A673 (cell line): ENCODE results near the gene GRID2. TPM values are rescaled to one million over a fixed set of nuclear protein-coding genes. Genes with fewer than 3 reads are reported as not detected.

Source experiments
- BruUV-seq: library from RNA; stranded (reverse); fragments of 400-500 nt; replicated peaks from 2 replicates; lab custom pipeline; 2021; lab: Mats Ljungman, UMichigan
- CTCF ChIA-PET: fragments of 300-600 bp; sonication (Branson Sonifier 250); formaldehyde crosslinking; loops from one replicate; lab custom pipeline; 2022; ENCODE audit warnings: antibody characterized with exemption; lab: Charles Lee
- POLR2A ChIA-PET: fragments of 300-600 bp; sonication (Branson Sonifier 250); formaldehyde crosslinking; loops from one replicate; lab custom pipeline; 2022; ENCODE audit warnings: antibody characterized with exemption; ENCODE audit not compliant: low non-redundant PET; lab: Charles Lee
- DNase-seq: peaks from one replicate; pipeline ENCODE4 v3.0.0-alpha.2; 2015; ENCODE audit warnings: low spot score
- H3K27ac ChIP-seq: fragments of 200-600 bp; sonication (generic); 2 replicates; pipeline ENCODE4 v1.5.1; 2016; ENCODE audit warnings: mixed run types, low read depth, mild to moderate bottlenecking, mixed read lengths, antibody characterized with exemption, low read length; ENCODE audit not compliant: poor library complexity, severe bottlenecking
- H3K27me3 ChIP-seq: fragments of 200-600 bp; sonication (generic); replicated peaks from 2 replicates; pipeline ENCODE4 v1.6.1; 2017; ENCODE audit warnings: mixed run types, low read depth, mild to moderate bottlenecking, mixed read lengths, antibody characterized with exemption, low read length; ENCODE audit not compliant: insufficient read depth, poor library complexity
- H3K36me3 ChIP-seq: fragments of 200-600 bp; sonication (generic); 2 replicates; pipeline ENCODE4 v1.6.1; 2016; ENCODE audit warnings: mixed run types, mild to moderate bottlenecking, mixed read lengths, antibody characterized with exemption, low read length; ENCODE audit not compliant: insufficient read depth, poor library complexity, severe bottlenecking
- H3K4me1 ChIP-seq: fragments of 200-600 bp; sonication (generic); 2 replicates; pipeline ENCODE4 v1.6.1; 2017; ENCODE audit warnings: mixed run types, mild to moderate bottlenecking, mixed read lengths, antibody characterized with exemption, low read length; ENCODE audit not compliant: insufficient read depth, poor library complexity, severe bottlenecking
- H3K4me3 ChIP-seq: fragments of 200-600 bp; sonication (generic); 2 replicates; pipeline ENCODE4 v1.5.1; 2016; ENCODE audit warnings: low read depth, mixed run types, mild to moderate bottlenecking, mixed read lengths, low read length; ENCODE audit not compliant: poor library complexity, severe bottlenecking
- H3K9me3 ChIP-seq: fragments of 200-600 bp; sonication (generic); 2 replicates; pipeline ENCODE4 v1.6.1; 2016; ENCODE audit warnings: mixed run types, low read depth, mild to moderate bottlenecking, mixed read lengths, antibody characterized with exemption, low read length; ENCODE audit not compliant: poor library complexity, severe bottlenecking
- EZH2 ChIP-seq: fragments of 200-600 bp; sonication (generic); IDR thresholded peaks from 2 replicates; pipeline ENCODE4 v1.6.1; 2017; ENCODE audit warnings: borderline replicate concordance, low read depth, mild to moderate bottlenecking, mixed read lengths, antibody characterized with exemption, low read length; ENCODE audit not compliant: poor library complexity, severe bottlenecking
- intact Hi-C: fragments of 100-400 bp; cut with micrococcal nuclease; formaldehyde crosslinking; loops from one replicate; pipeline ENCODE4 v1.10.0; 2022; ENCODE audit not compliant: unreplicated experiment
- total RNA-seq: library from RNA; stranded (reverse); gene quantifications from 2 replicates; pipeline ENCODE4 v1.2.3, GENCODE V29; 2021
- TF ChIP-seq, protein P1 (sequence below): fragments of 300-800, 200-600 bp; sonication (generic); conservative IDR thresholded peaks from 2 replicates; pipeline ENCODE4 v1.5.1; 2017; ENCODE audit warnings: low read depth, mild to moderate bottlenecking, antibody characterized with exemption, low read length, moderate library complexity, mixed read lengths

The GRID2 gene
- total RNA-seq, 1 experiment from 2014 or later: not detected

DNA sequence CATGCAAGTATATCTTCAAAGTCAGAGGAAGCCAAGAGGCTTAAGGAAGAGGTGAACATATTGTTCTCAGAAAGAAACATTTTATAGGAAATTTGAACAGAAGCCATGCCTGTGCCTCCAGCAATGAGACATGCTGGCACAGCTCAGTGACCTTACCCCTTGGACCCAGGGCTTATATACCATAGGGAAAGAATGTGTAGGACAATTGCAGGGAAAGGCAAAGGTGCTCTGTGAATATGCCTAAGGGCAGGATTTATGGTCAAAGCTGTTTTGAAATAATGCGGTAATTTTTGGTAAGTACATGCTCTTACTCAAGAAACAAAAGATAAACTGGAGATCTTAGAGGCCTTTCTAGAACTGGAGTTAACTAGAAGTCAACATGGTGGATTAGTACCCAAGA, 568.8 kb downstream of the GRID2 start:
- no peak for DNase-seq
- H3K36me3 ChIP-seq: no peaks in the 10 kb centered on the region
- BruUV-seq: no TSS peak
- intact Hi-C loops: no loop called here
- no peak overlapping the region for H3K27ac ChIP-seq
- no peak overlapping the region for H3K4me3 ChIP-seq
- CTCF ChIA-PET: no interaction called here
- POLR2A ChIA-PET: no interaction called here
- H3K9me3 ChIP-seq: no peaks in the 10 kb centered on the region
- no peaks in the 10 kb centered on the region for H3K27me3 ChIP-seq
- TF ChIP-seq, protein P1, sequence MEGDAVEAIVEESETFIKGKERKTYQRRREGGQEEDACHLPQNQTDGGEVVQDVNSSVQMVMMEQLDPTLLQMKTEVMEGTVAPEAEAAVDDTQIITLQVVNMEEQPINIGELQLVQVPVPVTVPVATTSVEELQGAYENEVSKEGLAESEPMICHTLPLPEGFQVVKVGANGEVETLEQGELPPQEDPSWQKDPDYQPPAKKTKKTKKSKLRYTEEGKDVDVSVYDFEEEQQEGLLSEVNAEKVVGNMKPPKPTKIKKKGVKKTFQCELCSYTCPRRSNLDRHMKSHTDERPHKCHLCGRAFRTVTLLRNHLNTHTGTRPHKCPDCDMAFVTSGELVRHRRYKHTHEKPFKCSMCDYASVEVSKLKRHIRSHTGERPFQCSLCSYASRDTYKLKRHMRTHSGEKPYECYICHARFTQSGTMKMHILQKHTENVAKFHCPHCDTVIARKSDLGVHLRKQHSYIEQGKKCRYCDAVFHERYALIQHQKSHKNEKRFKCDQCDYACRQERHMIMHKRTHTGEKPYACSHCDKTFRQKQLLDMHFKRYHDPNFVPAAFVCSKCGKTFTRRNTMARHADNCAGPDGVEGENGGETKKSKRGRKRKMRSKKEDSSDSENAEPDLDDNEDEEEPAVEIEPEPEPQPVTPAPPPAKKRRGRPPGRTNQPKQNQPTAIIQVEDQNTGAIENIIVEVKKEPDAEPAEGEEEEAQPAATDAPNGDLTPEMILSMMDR: no peak
- TF ChIP-seq EZH2: no peak
- no peaks in the 10 kb centered on the region for H3K4me1 ChIP-seq

DNA sequence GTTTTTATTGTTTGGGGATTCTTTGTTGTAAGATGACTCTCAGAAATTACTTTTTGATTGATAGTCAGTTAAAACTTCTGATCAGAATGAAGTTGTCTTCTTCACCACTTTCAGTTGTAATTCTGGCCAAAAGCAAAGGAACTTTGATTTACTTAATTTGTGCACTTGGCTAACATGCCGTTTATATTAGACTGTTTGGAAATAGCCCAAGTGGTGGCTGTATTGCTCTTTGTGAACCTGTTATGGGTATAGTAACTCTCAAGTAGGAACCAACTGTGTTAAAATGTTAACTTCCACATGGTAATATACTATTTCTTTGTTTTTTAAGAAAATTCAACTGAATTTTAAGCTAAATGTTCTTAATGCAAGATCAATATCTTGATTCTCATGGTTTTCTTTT, 581.9 kb downstream of the GRID2 start:
- no peaks in the 10 kb centered on the region for H3K27me3 ChIP-seq
- ChIA-PET POLR2A (no interaction called here), CTCF (no interaction called here)
- H3K27ac ChIP-seq: no peak overlapping the region
- no peaks in the 10 kb centered on the region for H3K9me3 ChIP-seq
- DNase-seq: no peak
- H3K4me1 ChIP-seq: no peaks in the 10 kb centered on the region
- TF ChIP-seq, protein P1: no peak
- no peak for TF ChIP-seq EZH2
- no peaks in the 10 kb centered on the region for H3K36me3 ChIP-seq
- no peak overlapping the region for H3K4me3 ChIP-seq
- BruUV-seq: no TSS peak
- intact Hi-C loops: no loop called here

DNA sequence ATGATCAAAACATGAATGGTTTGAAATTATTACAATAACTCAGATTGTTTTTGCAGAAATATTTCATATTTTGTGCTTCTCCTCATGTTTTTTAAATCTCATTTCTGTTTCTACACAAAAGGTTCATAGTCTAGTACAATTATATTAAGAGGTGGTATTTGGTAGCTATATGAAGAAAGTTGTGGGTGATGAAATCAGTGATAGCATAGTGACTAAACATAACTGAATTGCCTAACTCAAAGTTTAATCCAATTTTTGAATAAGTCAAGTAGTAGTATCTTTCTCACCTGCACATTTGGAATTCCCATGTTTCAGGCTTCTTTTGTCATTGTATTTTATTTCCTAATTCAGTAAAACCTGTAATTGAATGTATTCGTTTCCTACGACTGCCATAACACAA, 648.7 kb downstream of the GRID2 start:
- H3K27me3 ChIP-seq: no peaks in the 10 kb centered on the region
- BruUV-seq: no TSS peak
- ChIA-PET CTCF (no interaction called here), POLR2A (no interaction called here)
- H3K4me1 ChIP-seq: no peaks in the 10 kb centered on the region
- no peak overlapping the region for H3K4me3 ChIP-seq
- no peaks in the 10 kb centered on the region for H3K9me3 ChIP-seq
- DNase-seq: no peak
- H3K36me3 ChIP-seq: no peaks in the 10 kb centered on the region
- TF ChIP-seq EZH2: no peak
- TF ChIP-seq, protein P1: no peak
- no peak overlapping the region for H3K27ac ChIP-seq
- intact Hi-C loops: no loop called here
